ENCODE measurements around the gene DYNLRB1.

DNA sequence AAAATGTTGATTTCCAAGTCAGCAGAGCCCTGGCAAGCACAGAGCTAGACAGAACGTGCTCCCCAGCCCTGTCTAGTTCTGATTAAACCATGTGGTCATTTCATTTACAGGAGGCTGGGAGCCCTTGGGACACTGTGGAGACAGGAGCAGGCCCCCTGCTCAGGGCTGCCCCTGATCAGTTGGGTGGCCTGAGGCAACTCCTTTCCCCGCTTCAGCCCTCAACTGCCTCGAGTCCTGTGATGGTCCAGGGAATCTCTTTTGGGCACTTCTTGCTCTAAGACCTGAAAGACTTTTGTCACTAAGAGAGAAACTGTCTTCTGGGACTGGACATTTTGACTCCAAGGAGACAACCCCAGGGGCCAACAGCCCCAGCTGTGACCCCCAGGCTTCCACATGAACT is 13.5 kb downstream of the DYNLRB1 start:
- TF ChIP-seq, protein P1, sequence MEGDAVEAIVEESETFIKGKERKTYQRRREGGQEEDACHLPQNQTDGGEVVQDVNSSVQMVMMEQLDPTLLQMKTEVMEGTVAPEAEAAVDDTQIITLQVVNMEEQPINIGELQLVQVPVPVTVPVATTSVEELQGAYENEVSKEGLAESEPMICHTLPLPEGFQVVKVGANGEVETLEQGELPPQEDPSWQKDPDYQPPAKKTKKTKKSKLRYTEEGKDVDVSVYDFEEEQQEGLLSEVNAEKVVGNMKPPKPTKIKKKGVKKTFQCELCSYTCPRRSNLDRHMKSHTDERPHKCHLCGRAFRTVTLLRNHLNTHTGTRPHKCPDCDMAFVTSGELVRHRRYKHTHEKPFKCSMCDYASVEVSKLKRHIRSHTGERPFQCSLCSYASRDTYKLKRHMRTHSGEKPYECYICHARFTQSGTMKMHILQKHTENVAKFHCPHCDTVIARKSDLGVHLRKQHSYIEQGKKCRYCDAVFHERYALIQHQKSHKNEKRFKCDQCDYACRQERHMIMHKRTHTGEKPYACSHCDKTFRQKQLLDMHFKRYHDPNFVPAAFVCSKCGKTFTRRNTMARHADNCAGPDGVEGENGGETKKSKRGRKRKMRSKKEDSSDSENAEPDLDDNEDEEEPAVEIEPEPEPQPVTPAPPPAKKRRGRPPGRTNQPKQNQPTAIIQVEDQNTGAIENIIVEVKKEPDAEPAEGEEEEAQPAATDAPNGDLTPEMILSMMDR (conservative IDR thresholded peaks at IDR 0.05 in 1 of 2, IDR thresholded peaks at IDR 0.05 in 1 of 2; ENCODE audit: extremely low read depth in 1 of 2, insufficient read depth in 1 of 2, low read depth in 1 of 2, low read length in 2 of 2), result no peak
- TF ChIP-seq EZH2 (IDR thresholded peaks at IDR 0.05; ENCODE audit: borderline replicate concordance, low read length), result no peak

All from mammary epithelial cell (primary cell).